Lower lobe of right lung (tissue), 2 donors: ENCODE measurements around the gene EPB41. TPM values are rescaled to one million over a fixed set of nuclear protein-coding genes. Genes with fewer than 3 reads are reported as not detected.
"Not testable (repeated sequence)": the region's sequence is repeated elsewhere in the genome, so short reads cannot be mapped to it uniquely, and the experiment has no call there.

Experiments
- ATAC-seq, 2 donors: fragments of 200-7000 bp; cut with Tn5 transposase; one replicate each; pipeline ENCODE4 v1.9.1; 2020 to 2022; ENCODE audit warnings: mild to moderate bottlenecking in 2 of 2, moderate library complexity in 2 of 2
- DNase-seq: peaks from one replicate; pipeline ENCODE4 v3.0.0-alpha.2; 2020
- H3K27ac ChIP-seq: fragments of 200-600 bp; one replicate; pipeline ENCODE4 v1.8.0; 2022
- H3K27me3 ChIP-seq: fragments of 200-600 bp; one replicate; pipeline ENCODE4 v1.8.0; 2022; ENCODE audit warnings: low read depth
- H3K36me3 ChIP-seq: fragments of 200-600 bp; one replicate; pipeline ENCODE4 v1.8.0; 2022; ENCODE audit warnings: mild to moderate bottlenecking
- H3K4me1 ChIP-seq: fragments of 200-600 bp; one replicate; pipeline ENCODE4 v1.8.0; 2022
- H3K4me3 ChIP-seq: fragments of 200-600 bp; one replicate; pipeline ENCODE4 v1.8.0; 2022; ENCODE audit warnings: mild to moderate bottlenecking
- H3K9me3 ChIP-seq: fragments of 200-600 bp; one replicate; pipeline ENCODE4 v1.8.0; 2022
- intact Hi-C: fragments of 100-400 bp; cut with DNase I; formaldehyde crosslinking; loops from one replicate; pipeline ENCODE4 v1.11.0; 2022
- total RNA-seq: library from RNA; stranded (reverse); fragmentation: NEBNext Ultra II Directional; extraction: Animal tissue kit (Norgen Biotek cat#: 25700); gene quantifications from one replicate; pipeline ENCODE4 v1.2.1, GENCODE V29; 2021
- TF ChIP-seq, protein P1 (sequence below): fragments of 200-600 bp; IDR thresholded peaks from one replicate; pipeline ENCODE4 v1.8.0; 2022; ENCODE audit warnings: antibody characterized with exemption, mild to moderate bottlenecking
- donor health status: DM: no; HTN: yes; CAD: no; lungs with severe emphysema.

EPB41 gene
- total RNA-seq, 1 donor from 2014 or later = 58.6 TPM

DNA sequence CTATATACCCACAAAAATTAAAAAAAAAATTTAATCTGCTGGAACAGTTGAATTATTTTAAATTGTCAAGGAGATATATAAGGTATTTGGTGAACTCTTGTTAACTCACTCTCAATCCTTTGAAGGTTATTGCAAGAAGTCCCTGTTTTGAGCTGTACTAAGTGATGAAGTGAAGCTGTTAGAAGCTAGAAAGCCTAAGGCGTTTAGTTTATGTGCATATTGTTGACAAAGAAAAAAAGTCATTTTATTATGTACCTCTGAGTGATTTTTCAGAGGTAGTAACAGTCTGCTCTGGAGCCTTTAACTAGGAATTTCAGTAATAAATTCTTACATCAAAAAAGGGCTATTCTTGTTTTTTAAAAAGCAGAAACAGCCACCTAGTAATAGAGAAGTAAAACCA lies 149.7 kb downstream of the EPB41 start:
- Histone ChIP-seq H3K27me3 (no peaks in the 10 kb centered on the region), H3K4me1 (no peaks in the 10 kb centered on the region), H3K4me3 (no peak overlapping the region), H3K27ac (no peak overlapping the region), H3K36me3 (peaks cover 33% of the 10 kb centered on the region), H3K9me3 (no peaks in the 10 kb centered on the region)
- DNase-seq (no peak), ATAC-seq (no peak)
- TF ChIP-seq, protein P1, sequence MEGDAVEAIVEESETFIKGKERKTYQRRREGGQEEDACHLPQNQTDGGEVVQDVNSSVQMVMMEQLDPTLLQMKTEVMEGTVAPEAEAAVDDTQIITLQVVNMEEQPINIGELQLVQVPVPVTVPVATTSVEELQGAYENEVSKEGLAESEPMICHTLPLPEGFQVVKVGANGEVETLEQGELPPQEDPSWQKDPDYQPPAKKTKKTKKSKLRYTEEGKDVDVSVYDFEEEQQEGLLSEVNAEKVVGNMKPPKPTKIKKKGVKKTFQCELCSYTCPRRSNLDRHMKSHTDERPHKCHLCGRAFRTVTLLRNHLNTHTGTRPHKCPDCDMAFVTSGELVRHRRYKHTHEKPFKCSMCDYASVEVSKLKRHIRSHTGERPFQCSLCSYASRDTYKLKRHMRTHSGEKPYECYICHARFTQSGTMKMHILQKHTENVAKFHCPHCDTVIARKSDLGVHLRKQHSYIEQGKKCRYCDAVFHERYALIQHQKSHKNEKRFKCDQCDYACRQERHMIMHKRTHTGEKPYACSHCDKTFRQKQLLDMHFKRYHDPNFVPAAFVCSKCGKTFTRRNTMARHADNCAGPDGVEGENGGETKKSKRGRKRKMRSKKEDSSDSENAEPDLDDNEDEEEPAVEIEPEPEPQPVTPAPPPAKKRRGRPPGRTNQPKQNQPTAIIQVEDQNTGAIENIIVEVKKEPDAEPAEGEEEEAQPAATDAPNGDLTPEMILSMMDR = no peak
- intact Hi-C loops = no loop called here

DNA sequence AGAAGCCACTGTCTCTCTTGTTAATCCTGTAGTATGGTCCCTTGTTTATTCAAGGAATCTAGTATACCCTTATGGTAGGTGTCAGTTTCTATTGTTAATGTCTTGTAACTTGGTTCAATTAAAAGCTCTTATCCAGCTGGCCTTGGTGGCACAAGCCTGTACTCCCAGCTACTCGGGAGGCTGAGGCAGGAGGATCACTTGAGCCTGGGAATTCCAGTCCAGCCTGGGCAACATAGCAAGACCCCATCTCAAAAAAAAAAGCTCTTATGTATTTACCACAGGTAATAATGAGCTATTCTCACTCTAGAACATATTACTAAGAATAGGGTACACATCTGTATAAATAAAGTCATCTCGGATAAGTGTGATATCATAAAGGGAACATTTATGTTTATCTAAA lies 162.8 kb downstream of the EPB41 start:
- no peak for DNase-seq
- no peaks in the 10 kb centered on the region for H3K27me3 ChIP-seq
- no peak overlapping the region for H3K27ac ChIP-seq
- H3K4me3 ChIP-seq = no peak overlapping the region
- peaks cover 7% of the 10 kb centered on the region for H3K36me3 ChIP-seq
- no peaks in the 10 kb centered on the region for H3K9me3 ChIP-seq
- intact Hi-C loops = no loop called here
- no peak for ATAC-seq
- TF ChIP-seq, protein P1 = no peak
- H3K4me1 ChIP-seq = no peaks in the 10 kb centered on the region

DNA sequence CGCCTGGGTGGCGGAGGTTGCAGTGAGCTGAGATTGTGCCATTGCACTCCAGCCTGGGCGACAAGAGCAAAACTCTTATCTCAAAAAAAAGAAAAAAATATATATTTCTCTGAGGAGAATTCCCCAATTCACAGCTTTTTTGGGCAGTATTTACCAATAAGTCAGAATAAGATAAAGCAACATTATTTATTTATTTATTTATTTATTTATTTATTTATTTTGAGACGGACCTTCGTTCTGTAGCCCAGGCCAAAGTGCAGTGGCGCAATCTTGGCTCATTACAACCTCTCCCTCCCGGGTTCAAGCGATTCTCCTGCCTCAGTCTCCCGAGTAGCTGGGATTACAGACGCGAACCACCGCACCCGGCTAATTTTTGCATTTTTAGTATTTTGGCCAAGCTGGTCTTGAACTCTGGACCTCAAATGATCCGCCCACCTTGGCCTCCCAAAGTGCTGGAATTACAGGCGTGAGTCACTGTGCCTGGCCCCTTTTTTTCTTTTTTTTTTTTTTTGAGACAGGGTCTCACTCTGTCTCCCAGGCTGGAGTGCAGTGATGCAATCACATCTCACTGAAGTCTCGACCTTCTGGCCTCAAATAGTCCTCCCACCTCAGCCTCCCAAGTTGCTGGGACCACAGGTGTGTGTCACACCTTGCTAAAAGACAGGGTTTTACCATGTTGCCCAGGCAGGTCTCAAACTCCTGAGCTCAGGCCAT lies 165.7 kb downstream of the EPB41 start:
- H3K27ac ChIP-seq, intact Hi-C loops, H3K27me3 ChIP-seq, DNase-seq, H3K36me3 ChIP-seq, H3K4me1 ChIP-seq, ATAC-seq, H3K9me3 ChIP-seq, H3K4me3 ChIP-seq: not testable (repeated sequence)

DNA sequence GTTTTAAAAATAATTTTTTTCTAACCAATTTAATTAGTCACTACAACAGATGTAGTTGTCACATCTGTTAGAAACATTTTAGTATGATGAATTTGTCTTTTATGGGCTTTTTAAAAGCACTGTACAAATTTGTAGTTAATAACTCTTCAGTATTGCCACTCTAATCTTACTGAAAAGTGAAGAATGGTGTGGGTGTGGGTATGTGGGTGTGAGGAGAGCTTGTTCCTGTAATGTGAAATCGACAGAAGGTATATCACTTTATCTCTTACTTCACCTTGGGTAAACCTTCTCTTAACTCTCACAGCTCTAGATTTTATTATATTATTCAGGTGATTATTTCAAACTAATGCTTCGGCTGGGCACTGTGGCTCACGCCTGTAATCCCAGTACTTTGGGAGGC lies 166.8 kb downstream of the EPB41 start:
- Histone ChIP-seq H3K4me3 (no peak overlapping the region), H3K27me3 (no peaks in the 10 kb centered on the region), H3K36me3 (no peaks in the 10 kb centered on the region), H3K9me3 (no peaks in the 10 kb centered on the region), H3K27ac (no peak overlapping the region), H3K4me1 (no peaks in the 10 kb centered on the region)
- DNase-seq (no peak), ATAC-seq (no peak)
- TF ChIP-seq, protein P1 = no peak
- intact Hi-C loops = no loop called here

DNA sequence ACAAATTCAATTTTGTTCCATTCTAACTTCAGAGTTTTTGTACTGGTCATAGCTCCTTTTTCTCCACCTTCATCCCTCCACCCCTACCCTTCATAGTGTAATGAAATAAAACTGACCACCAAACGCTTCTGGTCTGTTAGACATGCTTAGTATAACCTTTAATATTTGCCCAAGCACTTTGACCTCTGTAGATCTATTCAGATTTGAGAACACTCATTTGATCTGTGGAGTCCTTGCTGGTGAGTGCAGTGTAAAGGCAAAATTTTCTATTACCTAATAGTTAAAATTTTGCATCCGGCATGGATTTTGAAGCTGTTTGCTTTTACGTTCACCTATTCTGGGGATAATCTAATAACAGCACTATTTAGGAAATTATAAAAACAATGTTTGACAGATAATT lies 168.2 kb downstream of the EPB41 start:
- no peak overlapping the region for H3K27ac ChIP-seq
- H3K4me1 ChIP-seq = no peaks in the 10 kb centered on the region
- DNase-seq (no peak), ATAC-seq (no peak)
- H3K4me3 ChIP-seq = no peak overlapping the region
- H3K36me3 ChIP-seq = no peaks in the 10 kb centered on the region
- H3K27me3 ChIP-seq = no peaks in the 10 kb centered on the region
- no peaks in the 10 kb centered on the region for H3K9me3 ChIP-seq
- TF ChIP-seq, protein P1 = no peak
- intact Hi-C loops = no loop called here

DNA sequence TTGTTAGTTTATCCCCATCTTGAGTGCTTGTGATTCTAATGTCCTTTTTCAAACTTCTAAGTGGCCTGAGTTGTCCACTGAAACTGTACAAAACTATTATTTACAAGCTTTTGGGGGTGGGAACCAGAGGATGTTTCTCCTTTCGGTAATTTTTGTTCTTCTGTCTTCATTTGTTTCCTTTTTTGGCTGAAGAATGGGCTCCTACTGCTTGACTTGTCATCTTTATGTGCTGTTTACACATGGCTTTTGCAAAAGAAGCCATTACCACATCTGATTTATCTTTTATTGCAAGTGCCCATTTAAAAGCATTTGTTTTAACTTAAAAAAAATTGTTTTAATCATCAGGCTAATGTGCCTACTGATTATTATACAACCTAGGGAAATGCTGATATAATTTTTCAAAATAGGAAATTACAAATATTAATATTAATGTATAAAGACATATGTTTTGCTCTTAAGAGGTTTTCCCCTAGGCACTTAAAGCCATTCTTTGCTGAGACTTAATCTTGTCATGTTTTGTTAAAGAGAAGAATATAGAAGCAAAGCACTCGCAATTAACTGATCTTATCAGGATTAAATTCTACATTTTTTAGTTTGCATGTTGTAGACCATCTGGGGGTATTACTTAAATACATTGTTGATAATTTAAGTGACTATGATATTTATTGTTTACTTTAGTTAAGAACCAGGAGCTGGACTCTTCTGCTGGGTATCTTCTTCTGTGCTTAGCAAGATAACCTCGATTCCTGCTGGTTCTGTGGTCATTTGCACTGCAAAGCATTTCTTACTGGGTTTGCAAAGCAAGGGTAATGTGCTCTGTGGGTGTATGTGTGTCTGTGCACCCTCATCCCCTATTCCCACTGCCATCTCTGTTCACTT lies 169.2 kb downstream of the EPB41 start:
- no peak overlapping the region for H3K27ac ChIP-seq
- H3K4me1 ChIP-seq = no peaks in the 10 kb centered on the region
- DNase-seq (no peak), ATAC-seq (no peak)
- no peak overlapping the region for H3K4me3 ChIP-seq
- H3K36me3 ChIP-seq = no peaks in the 10 kb centered on the region
- H3K27me3 ChIP-seq = no peaks in the 10 kb centered on the region
- H3K9me3 ChIP-seq = no peaks in the 10 kb centered on the region
- TF ChIP-seq, protein P1 = no peak
- intact Hi-C loops = no loop called here
